GM12892 (cell line): Measurements from ENCODE around the gene ANK3.

Experiments used
- POLR2A ChIP-seq: IDR thresholded peaks from 2 replicates; pipeline ENCODE4 v1.6.1; 2011; ENCODE audit warnings: low read depth, low read length, control low read depth
- TAF1 ChIP-seq: IDR thresholded peaks from 2 replicates; pipeline ENCODE4 v1.6.1; 2011; ENCODE audit warnings: low read depth, mild to moderate bottlenecking, control low read depth, low read length, borderline replicate concordance

DNA sequence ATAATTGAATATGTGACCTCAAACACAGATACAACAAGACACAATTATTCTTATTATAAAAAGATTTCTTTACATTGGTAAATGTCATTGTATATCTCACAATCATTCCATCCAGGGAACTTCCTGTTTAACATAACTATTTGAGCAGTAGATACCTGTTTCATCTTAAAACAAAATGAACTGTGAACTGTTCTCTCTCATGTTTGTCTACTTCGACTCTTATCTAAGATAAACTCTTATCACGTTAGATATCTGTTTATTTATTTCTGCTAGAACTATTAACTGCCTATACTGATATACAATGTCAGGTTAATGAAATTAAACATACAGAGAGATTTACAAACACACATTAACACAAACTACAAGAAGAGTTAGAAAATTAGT is 20.1 kb downstream of the ANK3 start:
- TF ChIP-seq POLR2A (no peak), TAF1 (no peak)
